HG03460 (cell line): Measurements from ENCODE around the gene SWT1.
"Not testable (repeated sequence)": the region's sequence is repeated elsewhere in the genome, so short reads cannot be mapped to it uniquely, and the experiment has no call there.

ENCODE experiments used
- ATAC-seq: cut with Tn5 transposase; IDR thresholded peaks from one replicate; pipeline ENCODE4 v1.9.1; 2021; ENCODE audit not compliant: unreplicated experiment

Gene SWT1

DNA sequence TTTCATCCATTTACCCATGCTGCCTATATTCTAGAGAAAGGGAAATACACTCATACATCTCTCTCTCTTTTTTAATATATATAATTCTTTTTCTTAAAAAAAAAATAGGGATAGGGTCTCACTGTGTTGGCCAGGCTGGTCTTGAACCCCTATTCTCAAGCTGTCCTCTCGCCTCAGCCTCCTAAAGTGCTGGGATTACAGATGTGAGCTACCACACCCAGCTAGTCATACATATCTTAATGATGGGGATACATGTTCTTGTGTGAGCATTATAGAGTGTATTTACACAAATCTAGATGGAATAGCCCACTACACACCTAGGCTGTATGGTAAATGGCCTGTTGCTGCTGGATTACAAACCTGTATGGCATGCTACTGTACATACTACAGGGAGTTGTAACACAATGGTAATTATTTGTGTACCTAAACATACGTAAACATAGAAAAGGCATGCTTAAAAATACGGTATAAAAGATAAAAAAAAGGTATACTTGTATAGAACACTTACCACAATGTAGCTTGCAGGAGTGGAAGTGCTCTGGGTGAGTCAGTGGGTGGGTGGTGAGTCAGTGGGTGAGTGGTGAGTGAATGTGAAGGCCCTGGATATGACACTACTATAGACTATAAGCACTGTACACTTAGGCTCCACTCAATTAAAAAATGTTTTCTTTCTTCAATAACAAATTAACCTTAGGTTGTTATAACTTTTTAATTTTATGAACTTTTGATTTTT is 87.2 kb downstream of the SWT1 start:
- no peak for ATAC-seq

DNA sequence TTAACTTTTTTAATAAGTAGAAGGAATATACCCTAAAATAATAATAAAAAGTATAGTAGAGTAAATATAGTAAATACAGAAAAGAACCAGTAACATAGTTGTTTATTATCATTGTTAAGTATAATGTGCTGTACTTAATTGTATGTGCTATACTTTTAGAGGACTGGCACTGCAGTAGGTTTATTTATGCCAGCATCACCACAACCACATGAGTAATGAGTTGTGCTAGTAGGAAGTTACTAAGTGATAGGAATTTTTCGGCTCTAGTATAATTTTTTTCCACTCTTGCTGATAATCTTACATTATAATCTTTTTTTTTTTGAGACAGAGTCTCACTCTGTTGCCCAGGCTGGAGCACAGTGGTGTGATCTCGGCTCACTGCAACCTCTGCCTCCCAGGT is 88.5 kb downstream of the SWT1 start:
- ATAC-seq, result no peak

DNA sequence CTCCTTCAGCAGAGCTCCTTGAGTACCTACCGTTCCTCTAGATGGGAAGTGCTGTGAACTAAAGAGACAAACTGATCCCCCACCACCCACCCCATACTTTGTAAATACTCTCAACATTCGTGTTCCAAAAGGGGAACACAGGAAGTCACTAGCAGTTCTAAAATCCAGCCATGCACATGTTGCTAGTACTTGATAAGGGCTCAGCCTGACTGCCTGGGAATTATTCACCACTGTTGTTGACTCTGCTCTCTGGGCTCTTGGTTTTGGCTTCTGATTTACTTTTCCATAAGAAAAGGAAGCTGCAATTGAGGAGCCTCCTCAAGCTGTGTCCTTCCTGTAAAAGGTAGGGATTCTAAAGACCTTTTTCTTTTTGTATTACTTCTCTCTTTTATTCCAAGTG is 92.6 kb downstream of the SWT1 start:
- ATAC-seq, result no peak

DNA sequence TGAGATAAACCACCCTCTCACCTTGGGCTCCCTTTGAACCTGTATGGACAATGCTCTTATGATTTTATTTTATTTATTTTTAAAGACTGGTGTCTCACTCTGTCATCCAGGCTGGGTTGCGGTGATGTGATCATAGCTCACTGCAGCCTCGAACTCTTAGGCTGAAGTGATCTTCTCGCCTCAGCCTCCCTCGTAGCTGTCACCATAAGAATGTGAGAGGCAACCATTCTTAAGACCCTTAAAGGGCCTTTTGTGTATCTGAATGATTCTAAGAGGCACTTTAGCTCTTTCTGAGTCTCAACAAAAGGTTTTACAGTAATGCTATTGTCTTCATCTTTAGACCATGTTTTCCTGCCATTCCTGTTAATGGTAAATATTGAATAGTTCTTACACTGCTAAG is 93.1 kb downstream of the SWT1 start:
- no peak for ATAC-seq

DNA sequence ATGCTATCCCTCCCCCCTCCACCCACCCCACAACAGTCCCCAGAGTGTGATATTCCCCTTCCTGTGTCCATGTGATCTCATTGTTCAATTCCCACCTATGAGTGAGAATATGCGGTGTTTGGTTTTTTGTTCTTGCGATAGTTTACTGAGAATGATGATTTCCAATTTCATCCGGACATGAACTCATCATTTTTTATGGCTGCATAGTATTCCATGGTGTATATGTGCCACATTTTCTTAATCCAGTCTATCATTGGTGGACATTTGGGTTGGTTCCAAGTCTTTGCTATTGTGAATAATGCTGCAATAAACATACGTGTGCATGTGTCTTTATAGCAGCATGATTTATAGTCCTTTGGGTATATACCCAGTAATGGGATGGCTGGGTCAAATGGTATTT is 95.0 kb downstream of the SWT1 start:
- ATAC-seq, result not testable (repeated sequence)

DNA sequence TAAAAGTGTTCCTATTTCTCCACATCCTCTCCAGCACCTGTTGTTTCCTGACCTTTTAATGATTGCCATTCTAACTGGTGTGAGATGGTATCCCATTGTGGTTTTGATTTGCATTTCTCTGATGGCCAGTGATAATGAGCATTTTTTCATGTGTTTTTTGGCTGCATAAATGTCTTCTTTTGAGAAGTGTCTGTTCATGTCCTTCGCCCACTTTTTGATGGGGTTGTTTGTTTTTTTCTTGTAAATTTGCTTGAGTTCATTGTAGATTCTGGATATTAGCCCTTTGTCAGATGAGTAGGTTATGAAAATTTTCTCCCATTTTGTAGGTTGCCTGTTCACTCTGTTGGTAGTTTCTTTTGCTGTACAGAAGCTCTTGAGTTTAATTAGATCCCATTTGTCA is 95.4 kb downstream of the SWT1 start:
- ATAC-seq, result not testable (repeated sequence)

DNA sequence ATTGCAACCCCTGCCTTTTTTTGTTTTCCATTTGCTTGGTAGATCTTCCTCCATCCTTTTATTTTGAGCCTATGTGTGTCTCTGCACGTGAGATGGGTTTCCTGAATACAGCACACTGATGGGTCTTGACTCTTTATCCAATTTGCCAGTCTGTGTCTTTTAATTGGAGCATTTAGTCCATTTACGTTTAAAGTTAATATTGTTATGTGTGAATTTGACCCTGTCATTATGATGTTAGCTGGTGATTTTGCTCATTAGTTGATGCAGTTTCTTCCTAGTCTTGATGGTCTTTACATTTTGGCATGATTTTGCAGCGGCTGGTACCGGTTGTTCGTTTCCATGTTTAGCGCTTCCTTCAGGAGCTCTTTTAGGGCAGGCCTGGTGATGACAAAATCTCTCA is 98.6 kb downstream of the SWT1 start:
- not testable (repeated sequence) for ATAC-seq

DNA sequence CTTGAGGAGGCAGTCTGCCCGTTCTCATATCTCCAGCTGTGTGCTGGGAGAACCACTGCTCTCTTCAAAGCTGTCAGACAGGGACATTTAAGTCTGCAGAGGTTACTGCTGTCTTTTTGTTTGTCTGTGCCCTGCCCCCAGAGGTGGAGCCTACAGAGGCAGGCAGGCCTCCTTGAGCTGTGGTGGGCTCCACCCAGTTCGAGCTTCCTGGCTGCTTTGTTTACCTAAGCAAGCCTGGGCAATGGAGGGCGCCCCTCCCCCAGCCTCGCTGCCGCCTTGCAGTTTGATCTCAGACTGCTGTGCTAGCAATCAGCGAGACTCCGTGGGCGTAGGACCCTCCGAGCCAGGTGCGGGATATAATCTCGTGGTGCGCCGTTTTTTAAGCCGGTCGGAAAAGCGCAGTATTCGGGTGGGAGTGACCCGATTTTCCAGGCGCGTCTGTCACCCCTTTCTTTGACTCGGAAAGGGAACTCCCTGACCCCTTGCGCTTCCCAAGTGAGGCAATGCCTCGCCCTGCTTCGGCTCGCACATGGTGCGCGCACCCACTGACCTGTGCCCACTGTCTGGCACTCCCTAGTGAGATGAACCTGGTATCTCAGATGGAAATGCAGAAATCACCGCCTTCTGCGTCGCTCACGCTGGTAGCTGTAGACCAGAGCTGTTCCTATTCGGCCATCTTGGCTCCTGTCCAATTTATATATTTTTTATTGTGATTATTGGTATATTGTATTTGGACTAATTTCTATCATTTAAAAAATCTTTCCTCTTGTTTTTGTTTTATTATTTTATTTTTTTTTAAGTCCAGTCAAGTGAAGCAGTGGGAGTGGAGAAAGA is 100.4 kb downstream of the SWT1 start:
- ATAC-seq, result not testable (repeated sequence)

DNA sequence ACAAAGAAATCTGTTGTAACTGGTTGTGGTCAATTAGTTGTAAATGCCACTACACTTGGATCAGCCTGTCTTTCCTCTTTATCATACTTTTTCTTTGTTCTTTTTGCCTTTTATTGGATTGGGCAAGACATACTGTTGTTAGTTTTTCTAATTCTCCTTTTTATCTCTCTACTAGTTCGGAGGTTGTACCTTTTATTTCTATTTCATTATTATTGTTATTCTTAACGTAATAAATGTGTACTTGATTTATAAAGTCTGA is 100.9 kb downstream of the SWT1 start:
- no peak for ATAC-seq

DNA sequence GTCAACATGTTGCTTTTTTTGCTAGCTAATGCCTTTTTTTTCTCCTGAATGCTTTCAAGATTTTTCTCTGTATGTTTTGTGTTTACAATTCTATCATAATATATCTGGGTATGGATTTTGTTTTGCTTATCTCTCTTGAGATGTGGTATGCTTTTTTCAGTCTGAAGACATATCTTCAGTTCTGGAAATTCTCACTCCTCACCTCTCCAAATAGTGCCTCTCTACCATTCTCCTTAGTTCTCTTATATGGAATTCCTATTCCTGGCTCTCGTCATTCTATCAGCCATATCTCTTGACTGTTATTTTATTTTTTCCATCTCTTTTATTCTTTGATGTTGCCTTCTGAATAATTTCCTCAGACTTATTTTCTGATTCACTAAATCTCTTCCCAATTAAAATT is 101.7 kb downstream of the SWT1 start:
- no peak for ATAC-seq

DNA sequence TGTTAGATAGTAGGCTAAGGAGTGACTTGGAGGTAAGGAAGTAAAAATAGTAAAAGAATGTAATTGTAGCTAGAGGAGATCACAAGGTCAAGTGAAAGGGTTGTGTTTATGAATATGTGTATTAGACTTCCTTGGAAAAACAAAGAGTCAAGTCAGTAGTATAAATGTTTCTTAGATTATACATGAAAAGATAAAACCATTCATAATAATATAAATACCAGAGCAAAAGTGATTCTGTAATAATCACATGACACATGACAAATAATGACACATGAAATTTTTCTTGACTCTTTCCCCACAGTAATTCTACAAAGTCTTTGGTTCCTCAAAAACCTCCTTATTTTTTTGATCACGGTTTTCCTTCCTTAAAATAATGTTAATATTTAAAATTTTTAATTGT is 103.6 kb downstream of the SWT1 start:
- ATAC-seq, result no peak

DNA sequence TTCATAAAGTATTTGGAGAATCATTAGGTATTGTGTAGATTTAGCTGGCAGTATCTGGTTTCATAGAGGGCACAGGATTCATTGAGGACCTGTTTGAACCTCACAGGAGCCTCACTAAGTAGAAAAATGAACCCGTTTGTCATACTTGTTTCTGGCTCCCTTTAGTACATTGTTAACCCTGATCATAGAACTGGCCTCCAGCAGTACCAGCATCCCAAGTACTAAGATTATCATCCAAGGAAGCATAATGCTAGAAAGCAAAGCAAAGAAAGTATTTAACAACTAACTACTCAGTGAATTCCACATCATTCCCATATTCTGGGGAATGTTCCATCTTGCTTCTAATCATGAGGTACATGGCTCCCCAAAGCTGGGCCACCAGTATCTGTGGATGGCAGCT is 105.2 kb downstream of the SWT1 start:
- no peak for ATAC-seq

DNA sequence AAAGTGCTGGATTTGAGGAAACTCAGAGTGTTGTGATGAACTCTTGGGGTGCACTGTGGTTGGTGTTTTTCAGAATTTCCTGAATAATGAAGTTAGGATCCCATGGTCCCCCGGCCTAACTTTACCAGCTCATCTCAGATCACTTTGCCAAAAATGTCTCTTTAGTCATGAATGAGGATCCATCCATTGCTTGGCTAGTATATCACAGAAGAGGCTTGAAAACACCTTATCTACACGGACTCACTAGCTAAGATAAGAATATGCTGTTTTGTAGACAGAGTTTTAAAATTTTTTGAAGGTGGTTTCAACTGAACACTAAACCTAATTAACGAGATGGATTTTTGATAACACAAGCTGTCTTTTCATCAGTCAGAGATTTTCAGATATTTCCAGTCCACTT is 106.3 kb downstream of the SWT1 start:
- ATAC-seq, result no peak

DNA sequence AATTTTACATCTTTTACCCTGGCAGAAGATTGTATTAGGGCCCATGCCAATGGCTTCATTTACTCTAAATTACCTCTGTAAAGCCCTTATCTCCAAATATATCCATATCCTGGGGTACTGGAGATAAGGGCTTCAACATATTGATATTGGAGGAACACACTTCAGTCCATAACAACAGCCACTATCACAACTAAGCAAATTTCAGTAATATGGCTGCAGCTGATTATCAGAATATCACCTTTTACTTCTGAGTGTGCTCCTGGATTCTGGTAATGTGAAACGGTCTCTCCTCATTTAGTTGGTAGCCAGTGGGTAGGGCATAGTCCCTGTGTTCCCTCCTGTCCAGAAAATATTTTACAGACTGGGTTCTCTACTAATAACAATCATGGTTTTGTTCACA is 106.8 kb downstream of the SWT1 start:
- ATAC-seq, result no peak

DNA sequence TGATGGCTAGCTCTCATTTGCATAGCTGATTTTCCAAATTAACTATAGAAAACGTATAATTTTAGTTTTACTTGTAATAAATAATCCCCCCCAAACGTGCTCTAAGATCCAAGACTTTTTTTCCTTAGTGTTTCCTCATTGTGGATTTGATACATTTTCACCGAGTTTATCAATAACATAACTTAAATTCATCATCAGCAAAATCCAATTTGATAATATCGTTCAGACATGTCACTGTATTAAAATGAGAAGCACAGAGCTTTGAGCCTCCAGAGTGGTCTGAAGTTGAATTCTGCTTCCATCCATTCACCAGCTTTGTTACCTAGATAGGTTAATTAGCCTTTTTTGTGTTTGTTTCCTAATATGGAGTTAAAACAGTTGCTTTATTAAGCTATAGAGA is 108.3 kb downstream of the SWT1 start:
- ATAC-seq, result no peak

DNA sequence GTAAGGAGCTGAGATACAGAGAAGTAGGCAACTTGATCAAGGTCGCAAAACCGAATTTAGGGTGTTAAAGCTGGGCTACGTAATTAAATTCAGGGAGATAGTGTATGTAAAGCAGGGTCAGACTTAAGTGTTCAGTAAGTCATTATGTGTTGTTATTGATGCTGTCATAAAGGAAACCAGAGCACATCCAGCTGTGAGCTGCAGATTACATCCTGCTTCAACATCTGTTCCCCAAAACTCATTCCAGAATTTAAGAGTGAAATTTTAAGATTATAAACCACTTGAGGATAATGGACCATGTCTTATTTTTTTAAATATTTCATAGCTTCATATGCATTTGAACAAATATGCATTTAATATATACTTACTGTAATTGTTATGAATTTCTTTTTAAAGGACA is 110.3 kb downstream of the SWT1 start:
- ATAC-seq, result no peak

DNA sequence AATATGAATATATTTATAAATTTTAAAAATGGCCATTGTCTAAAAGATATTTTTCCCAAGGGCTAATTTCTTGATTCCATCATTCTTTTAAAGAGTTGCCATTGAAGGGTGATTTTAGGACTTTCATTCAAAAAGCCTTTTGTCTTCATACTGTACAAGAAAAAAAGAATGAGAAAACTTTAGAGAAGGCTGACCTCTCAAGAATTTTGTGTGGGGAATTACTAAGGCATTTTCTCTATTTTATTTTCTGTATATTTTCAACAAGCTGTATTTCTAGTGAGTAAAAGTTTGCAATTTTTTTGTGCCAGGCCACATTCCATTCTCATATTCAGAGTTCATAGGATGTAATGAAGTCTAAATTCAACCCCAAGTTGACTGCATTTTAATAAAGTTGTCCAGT is 110.7 kb downstream of the SWT1 start:
- ATAC-seq, result no peak

DNA sequence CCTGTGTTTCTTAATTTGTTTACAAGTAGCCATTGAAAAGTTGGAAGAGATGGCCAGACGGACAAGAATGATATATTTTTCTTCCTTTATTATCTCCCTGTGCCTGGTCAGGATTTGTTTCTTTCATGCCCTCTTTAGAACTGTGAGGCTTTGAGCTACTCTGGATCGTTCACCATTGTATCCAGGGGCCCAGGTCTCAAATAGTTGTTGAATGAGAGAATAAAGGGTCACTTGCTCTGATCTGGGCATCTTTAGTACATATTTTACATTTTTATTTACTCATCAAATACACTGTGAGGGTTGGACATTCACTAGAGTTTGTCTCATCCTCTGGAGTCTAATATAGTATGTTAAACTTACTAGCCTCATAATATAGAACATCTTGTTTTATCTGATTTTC is 111.4 kb downstream of the SWT1 start:
- ATAC-seq, result no peak

DNA sequence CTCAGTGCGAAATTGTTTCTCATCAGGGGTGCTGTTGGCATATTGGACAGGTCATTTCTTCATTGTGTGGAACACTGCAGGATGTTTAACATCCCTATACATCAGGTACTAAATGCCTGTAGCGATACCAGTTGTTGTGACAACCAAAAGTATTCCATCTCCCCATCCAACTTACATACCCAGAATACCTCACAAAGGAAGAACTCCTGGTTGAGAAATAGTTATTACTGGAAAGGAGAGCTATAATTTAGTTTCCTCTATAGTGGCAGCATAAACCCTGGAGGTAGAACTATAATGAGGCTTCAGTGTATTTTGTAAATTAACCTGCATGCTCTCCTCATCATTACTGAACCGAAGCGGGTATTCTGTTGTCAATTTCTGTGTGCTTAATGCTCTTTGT is 115.0 kb downstream of the SWT1 start:
- no peak for ATAC-seq

DNA sequence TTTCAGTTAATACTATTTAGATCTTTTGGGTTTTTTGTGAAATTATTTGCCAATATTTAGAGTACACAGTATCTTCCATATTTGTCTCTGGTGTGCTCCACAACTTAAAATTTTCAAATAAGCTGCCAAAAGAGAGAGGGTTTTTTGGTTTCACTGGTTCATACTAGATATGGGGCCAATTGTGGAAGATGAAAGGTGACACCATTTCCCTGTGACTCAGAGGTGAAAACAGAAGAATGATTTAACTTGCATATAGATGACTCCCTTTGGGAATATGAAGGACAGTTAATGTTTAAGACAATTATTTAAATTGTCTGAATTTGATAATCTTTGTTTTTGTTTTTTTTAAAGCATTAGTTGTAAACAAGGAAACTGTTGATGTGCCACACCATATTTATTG is 122.6 kb downstream of the SWT1 start:
- ATAC-seq, result no peak

DNA sequence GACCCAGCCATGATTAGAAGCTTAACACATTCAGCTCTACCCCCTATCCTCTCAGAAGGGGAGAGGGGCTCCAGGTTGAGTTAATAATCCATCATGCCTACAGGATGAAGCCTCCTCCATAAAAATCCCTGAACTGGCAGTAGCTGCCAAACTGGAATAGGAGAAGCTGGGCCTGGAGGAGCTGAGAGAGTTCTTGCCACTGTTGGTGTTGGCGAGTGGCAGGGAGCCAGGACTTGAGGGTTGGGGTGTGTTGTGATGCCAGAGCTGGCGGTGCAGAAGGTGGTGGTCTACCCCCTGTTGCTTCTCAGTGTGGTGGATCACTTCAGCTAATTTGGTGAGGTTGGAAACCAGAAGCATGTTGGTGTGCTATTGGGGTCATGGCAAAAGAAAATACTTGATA is 123.6 kb downstream of the SWT1 start:
- no peak for ATAC-seq

DNA sequence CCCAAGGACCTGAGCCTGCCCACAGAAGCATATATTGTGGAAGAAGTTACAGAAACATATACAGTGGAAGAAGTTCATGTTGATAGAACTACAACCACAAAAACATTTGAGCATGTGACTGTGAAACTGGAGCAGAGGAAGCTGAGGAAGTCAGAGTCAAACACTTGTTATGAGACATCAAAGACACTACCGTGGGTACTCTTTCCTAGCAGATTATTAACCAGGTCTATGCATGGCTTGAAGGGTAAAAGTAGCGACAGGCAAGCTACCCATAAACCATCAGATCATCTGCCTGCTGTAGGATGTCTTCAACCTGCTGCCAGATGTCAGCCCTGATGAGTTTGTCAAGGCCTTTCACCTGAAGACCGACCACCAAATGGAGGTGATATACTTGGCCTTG is 124.3 kb downstream of the SWT1 start:
- peak; percentile 97 for ATAC-seq

DNA sequence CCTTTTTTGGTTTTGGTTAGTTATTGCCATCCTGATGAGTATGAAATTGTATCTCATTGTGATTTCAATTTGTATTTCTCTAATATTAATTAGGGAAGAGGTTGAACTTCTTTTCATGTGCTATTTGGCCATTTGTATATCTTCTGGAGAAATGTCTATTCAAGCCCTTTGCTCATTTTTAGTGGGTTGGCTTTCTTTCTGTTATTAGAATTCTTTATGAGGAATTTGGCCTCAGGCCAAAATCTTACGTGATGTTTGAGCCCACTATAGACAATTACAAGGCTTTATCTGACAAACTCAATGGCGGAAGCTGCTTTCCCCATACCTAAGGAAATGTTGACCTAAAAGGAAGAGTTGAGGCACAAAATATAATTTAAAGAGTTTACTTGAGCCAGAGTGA is 127.1 kb downstream of the SWT1 start:
- ATAC-seq, result no peak
